RWPE2 (cell line): ENCODE measurements around the gene ZNRF4.
"Not testable (repeated sequence)": the region's sequence is repeated elsewhere in the genome, so short reads cannot be mapped to it uniquely, and the experiment has no call there.

Experiments used
- ATAC-seq: fragments of 200-7000 bp; cut with Tn5 transposase; 3 replicates; pipeline ENCODE4 v1.9.1; 2021; ENCODE audit warnings: low read depth
- DNase-seq: peaks from one replicate; pipeline ENCODE4 v3.0.0-alpha.2; 2020; ENCODE audit warnings: low spot score
- H3K27ac ChIP-seq: fragments of 450-650 bp; 2 replicates; pipeline ENCODE4 v1.5.1; 2017; ENCODE audit warnings: mild to moderate bottlenecking; ENCODE audit not compliant: poor library complexity, severe bottlenecking
- H3K27me3 ChIP-seq: fragments of 250-450 bp; sonication (Bioruptor Pico); 2 replicates; pipeline ENCODE4 v1.5.1; 2021; ENCODE audit warnings: mild to moderate bottlenecking, moderate library complexity; ENCODE audit not compliant: insufficient read depth, poor library complexity, severe bottlenecking
- H3K36me3 ChIP-seq: fragments of 250-450 bp; sonication (Bioruptor Pico); 2 replicates; pipeline ENCODE4 v1.5.1; 2020; ENCODE audit warnings: low read depth, mild to moderate bottlenecking, moderate library complexity
- H3K4me1 ChIP-seq: fragments of 250-450 bp; sonication (Bioruptor Pico); 2 replicates; pipeline ENCODE4 v1.5.1; 2021; ENCODE audit warnings: mild to moderate bottlenecking, moderate library complexity; ENCODE audit not compliant: insufficient read depth, poor library complexity, severe bottlenecking
- H3K4me3 ChIP-seq: fragments of 250-450 bp; sonication (Bioruptor Pico); 2 replicates; pipeline ENCODE4 v1.5.1; 2021; ENCODE audit warnings: mild to moderate bottlenecking, moderate library complexity; ENCODE audit not compliant: severe bottlenecking
- H3K9me3 ChIP-seq: fragments of 250-450 bp; sonication (Bioruptor Pico); 2 replicates; pipeline ENCODE4 v1.5.1; 2021; ENCODE audit warnings: mild to moderate bottlenecking, moderate library complexity; ENCODE audit not compliant: severe bottlenecking
- TF ChIP-seq, protein P1 (sequence below): fragments of 450-650 bp; IDR thresholded peaks from one replicate; pipeline ENCODE4 v1.5.1; 2017; ENCODE audit warnings: mild to moderate bottlenecking, moderate library complexity; ENCODE audit not compliant: poor library complexity, severe bottlenecking

The ZNRF4 gene

DNA sequence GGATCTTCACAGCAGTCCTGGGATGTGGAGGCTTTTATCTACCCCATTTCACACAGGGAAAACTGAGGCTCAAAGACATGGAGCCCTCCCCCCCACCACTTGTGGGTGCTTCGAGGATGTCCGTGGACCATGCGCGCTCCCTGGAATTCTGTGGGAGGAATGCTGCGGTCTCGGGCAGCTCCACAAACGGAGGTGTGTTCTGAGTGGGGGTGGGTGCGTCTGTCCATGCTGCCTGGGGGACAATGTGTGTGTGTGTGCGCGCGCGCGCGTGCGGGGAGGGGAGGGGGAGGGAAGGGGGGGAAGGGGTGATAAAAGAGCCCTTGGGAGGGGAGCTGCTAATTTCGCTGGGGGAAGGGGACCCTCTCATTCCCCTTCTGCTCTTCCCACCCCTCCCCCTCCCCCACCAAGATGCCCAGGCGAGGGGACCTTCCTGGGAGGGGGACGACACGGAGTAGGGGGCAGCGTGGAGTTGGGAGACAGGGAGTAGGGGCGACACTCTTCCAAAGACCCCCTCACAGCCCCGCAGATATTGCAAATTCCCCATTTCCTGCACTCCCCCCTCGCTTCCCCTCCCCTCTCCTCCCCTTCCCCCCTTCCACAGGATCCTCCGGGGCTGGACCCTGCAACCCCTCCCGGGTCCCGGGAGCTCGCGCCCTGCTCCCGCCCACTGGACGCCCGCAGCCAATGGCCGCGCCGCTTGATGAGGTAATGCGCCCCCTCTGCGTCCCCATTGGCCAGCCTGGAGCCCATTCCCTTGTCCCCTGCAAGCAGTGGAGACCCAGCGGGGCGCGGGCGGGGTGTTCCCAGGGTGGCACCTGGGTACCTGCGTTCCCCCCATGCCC is 18.9 kb upstream of the ZNRF4 start:
- Histone ChIP-seq H3K27ac (no peak overlapping the region), H3K9me3 (no peaks in the 10 kb centered on the region), H3K27me3 (no peaks in the 10 kb centered on the region), H3K4me1 (no peaks in the 10 kb centered on the region), H3K4me3 (no peak overlapping the region), H3K36me3 (no peaks in the 10 kb centered on the region)
- DNase-seq (no peak), ATAC-seq (no peak)
- TF ChIP-seq, protein P1, sequence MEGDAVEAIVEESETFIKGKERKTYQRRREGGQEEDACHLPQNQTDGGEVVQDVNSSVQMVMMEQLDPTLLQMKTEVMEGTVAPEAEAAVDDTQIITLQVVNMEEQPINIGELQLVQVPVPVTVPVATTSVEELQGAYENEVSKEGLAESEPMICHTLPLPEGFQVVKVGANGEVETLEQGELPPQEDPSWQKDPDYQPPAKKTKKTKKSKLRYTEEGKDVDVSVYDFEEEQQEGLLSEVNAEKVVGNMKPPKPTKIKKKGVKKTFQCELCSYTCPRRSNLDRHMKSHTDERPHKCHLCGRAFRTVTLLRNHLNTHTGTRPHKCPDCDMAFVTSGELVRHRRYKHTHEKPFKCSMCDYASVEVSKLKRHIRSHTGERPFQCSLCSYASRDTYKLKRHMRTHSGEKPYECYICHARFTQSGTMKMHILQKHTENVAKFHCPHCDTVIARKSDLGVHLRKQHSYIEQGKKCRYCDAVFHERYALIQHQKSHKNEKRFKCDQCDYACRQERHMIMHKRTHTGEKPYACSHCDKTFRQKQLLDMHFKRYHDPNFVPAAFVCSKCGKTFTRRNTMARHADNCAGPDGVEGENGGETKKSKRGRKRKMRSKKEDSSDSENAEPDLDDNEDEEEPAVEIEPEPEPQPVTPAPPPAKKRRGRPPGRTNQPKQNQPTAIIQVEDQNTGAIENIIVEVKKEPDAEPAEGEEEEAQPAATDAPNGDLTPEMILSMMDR = no peak

GRCh38 chr19:5436948-5437306 is 18.3 kb upstream of the ZNRF4 start:
- Histone ChIP-seq H3K27me3 (no peaks in the 10 kb centered on the region), H3K4me1 (no peaks in the 10 kb centered on the region), H3K36me3 (no peaks in the 10 kb centered on the region), H3K27ac (no peak overlapping the region), H3K4me3 (no peak overlapping the region), H3K9me3 (no peaks in the 10 kb centered on the region)
- ATAC-seq (no peak), DNase-seq (no peak)
- TF ChIP-seq, protein P1 = no peak

DNA sequence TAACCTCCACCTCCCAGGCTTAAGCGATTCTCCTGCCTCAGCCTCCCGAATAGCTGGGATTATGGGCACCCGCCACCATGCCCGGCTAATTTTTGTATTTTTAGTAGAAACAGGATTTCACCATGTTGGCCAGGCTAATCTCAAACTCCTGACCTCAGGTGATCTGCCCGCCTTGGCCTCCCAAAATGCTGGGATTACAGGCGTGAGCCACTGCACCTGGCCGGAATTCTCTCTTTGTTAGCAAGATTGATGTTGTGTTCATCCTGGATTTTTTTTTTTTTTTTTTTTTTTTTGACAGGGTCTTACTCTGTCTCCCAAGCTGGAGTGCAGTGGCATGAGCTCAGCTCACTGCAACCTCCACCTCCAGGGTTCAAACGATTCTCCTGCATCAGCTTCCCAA is 16.5 kb upstream of the ZNRF4 start:
- not testable (repeated sequence) for H3K9me3 ChIP-seq, H3K4me1 ChIP-seq, H3K4me3 ChIP-seq, DNase-seq, ATAC-seq, H3K27me3 ChIP-seq, H3K36me3 ChIP-seq, H3K27ac ChIP-seq

- no peak overlapping the region for H3K27ac ChIP-seq
These were observed 15.8 kb upstream of the ZNRF4 start for GRCh38 chr19:5439452-5439851.

GRCh38 chr19:5440299-5440698 is 14.9 kb upstream of the ZNRF4 start:
- no peak for DNase-seq
- H3K36me3 ChIP-seq = no peaks in the 10 kb centered on the region
- H3K9me3 ChIP-seq = no peaks in the 10 kb centered on the region
- TF ChIP-seq, protein P1 = no peak
- H3K4me1 ChIP-seq = no peaks in the 10 kb centered on the region
- H3K4me3 ChIP-seq = no peak overlapping the region
- H3K27me3 ChIP-seq = no peaks in the 10 kb centered on the region
- no peak overlapping the region for H3K27ac ChIP-seq
- no peak for ATAC-seq

More at GRCh38 chr19:5439452-5439851, 15.8 kb upstream of the ZNRF4 start:
- TF ChIP-seq, protein P1 = no peak
- Histone ChIP-seq H3K4me1 (no peaks in the 10 kb centered on the region), H3K27me3 (no peaks in the 10 kb centered on the region), H3K36me3 (no peaks in the 10 kb centered on the region), H3K9me3 (no peaks in the 10 kb centered on the region), H3K4me3 (no peak overlapping the region)
- DNase-seq = no peak
- ATAC-seq = no peak
